Neural cell (in vitro differentiated cells): ENCODE measurements around the gene RNF144A.

Experiments used
- CTCF ChIP-seq: fragments of 450-650 bp; IDR thresholded peaks from 2 replicates; pipeline ENCODE4 v1.5.1; 2014; ENCODE audit warnings: antibody characterized with exemption, mild to moderate bottlenecking, moderate library complexity; ENCODE audit not compliant: poor library complexity, severe bottlenecking
- EP300 ChIP-seq: fragments of 450-650 bp; conservative IDR thresholded peaks from 2 replicates; pipeline ENCODE4 v1.6.1; 2014; ENCODE audit warnings: antibody characterized with exemption, mild to moderate bottlenecking, moderate library complexity; ENCODE audit not compliant: poor library complexity, severe bottlenecking
- RAD21 ChIP-seq: fragments of 450-650 bp; conservative IDR thresholded peaks from 2 replicates; pipeline ENCODE4 v1.6.1; 2014; ENCODE audit warnings: antibody characterized with exemption, mild to moderate bottlenecking, moderate library complexity
- REST ChIP-seq: IDR thresholded peaks from 2 replicates; pipeline ENCODE4 v1.6.1; 2012; ENCODE audit warnings: borderline replicate concordance
- SMC3 ChIP-seq: fragments of 450-650 bp; conservative IDR thresholded peaks from 2 replicates; pipeline ENCODE4 v1.6.1; 2014; ENCODE audit warnings: antibody characterized with exemption, mild to moderate bottlenecking, moderate library complexity; ENCODE audit not compliant: poor library complexity
- TAF1 ChIP-seq: IDR thresholded peaks from 2 replicates; pipeline ENCODE4 v1.6.1; 2012; ENCODE audit warnings: low read depth

GRCh38 chr2:7033136-7033960 is 116.1 kb downstream of the RNF144A start:
- no peak for TF ChIP-seq EP300
- TF ChIP-seq CTCF = no peak
- TF ChIP-seq RAD21 = no peak
- TF ChIP-seq TAF1 = no peak
- no peak for TF ChIP-seq REST
- no peak for TF ChIP-seq SMC3
